Measurements from ENCODE around the gene IL22RA2. TPM values are rescaled to one million over a fixed set of nuclear protein-coding genes. Genes with fewer than 3 reads are reported as not detected.

The IL22RA2 gene
- total and polyA plus RNA-seq, 9 of the 15 experiments (the other 6 are each of a cell fraction or from before 2014, with no cell fraction given) = 0.03 TPM; not detected in 8

GRCh38 chr6:137218917-137219663, 45.6 kb upstream of the IL22RA2 start, which contains the start of gene IFNGR1 (continued):
- TF ChIP-seq, protein P1, sequence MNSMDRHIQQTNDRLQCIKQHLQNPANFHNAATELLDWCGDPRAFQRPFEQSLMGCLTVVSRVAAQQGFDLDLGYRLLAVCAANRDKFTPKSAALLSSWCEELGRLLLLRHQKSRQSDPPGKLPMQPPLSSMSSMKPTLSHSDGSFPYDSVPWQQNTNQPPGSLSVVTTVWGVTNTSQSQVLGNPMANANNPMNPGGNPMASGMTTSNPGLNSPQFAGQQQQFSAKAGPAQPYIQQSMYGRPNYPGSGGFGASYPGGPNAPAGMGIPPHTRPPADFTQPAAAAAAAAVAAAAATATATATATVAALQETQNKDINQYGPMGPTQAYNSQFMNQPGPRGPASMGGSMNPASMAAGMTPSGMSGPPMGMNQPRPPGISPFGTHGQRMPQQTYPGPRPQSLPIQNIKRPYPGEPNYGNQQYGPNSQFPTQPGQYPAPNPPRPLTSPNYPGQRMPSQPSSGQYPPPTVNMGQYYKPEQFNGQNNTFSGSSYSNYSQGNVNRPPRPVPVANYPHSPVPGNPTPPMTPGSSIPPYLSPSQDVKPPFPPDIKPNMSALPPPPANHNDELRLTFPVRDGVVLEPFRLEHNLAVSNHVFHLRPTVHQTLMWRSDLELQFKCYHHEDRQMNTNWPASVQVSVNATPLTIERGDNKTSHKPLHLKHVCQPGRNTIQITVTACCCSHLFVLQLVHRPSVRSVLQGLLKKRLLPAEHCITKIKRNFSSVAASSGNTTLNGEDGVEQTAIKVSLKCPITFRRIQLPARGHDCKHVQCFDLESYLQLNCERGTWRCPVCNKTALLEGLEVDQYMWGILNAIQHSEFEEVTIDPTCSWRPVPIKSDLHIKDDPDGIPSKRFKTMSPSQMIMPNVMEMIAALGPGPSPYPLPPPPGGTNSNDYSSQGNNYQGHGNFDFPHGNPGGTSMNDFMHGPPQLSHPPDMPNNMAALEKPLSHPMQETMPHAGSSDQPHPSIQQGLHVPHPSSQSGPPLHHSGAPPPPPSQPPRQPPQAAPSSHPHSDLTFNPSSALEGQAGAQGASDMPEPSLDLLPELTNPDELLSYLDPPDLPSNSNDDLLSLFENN (IDR thresholded peaks at IDR 0.05; ENCODE audit: low read depth in 2 of 2, low read length in 2 of 2) = no peak
- TF ChIP-seq POLR2H (tag; IDR thresholded peaks at IDR 0.05; ENCODE audit: low read depth) (0 out of 2 replicates have a peak, but pooled peaks have one; percentile 29), ZBTB43 (CRISPR knock-in tag; IDR thresholded peaks at IDR 0.05) (no peak), PHB2 (IDR thresholded peaks at IDR 0.05; ENCODE audit: low read depth) (no peak), ZNF263 (CRISPR knock-in tag; IDR thresholded peaks at IDR 0.05; ENCODE audit: borderline replicate concordance) (peak; percentile 39; the same call in 1 of the 2 replicates), RBM22 (IDR thresholded peaks at IDR 0.05; ENCODE audit: low read depth, low read length, poor library complexity, severe bottlenecking) (no peak), ZNF644 (tag; IDR thresholded peaks at IDR 0.05; ENCODE audit: low read depth) (no peak), ZNF449 (CRISPR knock-in tag; IDR thresholded peaks at IDR 0.05) (no peak), XRCC5 (IDR thresholded peaks at IDR 0.05; ENCODE audit: low read depth, low read length) (0 out of 2 replicates have a peak, but pooled peaks have one; percentile 17), PPARD (CRISPR knock-in tag; IDR thresholded peaks at IDR 0.05) (no peak), ZNF764 (CRISPR knock-in tag; IDR thresholded peaks at IDR 0.05; ENCODE audit: low read depth) (no peak), CBX1 (IDR thresholded peaks at IDR 0.05; ENCODE audit: low read depth) (0 out of 2 replicates have a peak, but pooled peaks have one; percentile 39), SMAD3 (CRISPR knock-in tag; conservative IDR thresholded peaks at IDR 0.05) (no peak), ZNF695 (CRISPR knock-in tag; IDR thresholded peaks at IDR 0.05) (no peak), SRSF1 (IDR thresholded peaks at IDR 0.05; ENCODE audit: low read depth, low read length) (no peak), TARDBP (IDR thresholded peaks at IDR 0.05) (0 out of 2 replicates have a peak, but pooled peaks have one; percentile 13), ARID1B (IDR thresholded peaks at IDR 0.05) (no peak), IFI16 (CRISPR knock-in tag; IDR thresholded peaks at IDR 0.05) (no peak)
- TF ChIP-seq, protein P2, sequence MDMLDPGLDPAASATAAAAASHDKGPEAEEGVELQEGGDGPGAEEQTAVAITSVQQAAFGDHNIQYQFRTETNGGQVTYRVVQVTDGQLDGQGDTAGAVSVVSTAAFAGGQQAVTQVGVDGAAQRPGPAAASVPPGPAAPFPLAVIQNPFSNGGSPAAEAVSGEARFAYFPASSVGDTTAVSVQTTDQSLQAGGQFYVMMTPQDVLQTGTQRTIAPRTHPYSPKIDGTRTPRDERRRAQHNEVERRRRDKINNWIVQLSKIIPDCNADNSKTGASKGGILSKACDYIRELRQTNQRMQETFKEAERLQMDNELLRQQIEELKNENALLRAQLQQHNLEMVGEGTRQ (CRISPR knock-in tag; IDR thresholded peaks at IDR 0.05) = no peak

All from K562 (cell line).